ENCODE results near the gene RPL35.

The RPL35 gene

GRCh38 chr9:124815601-124816000 is 46.2 kb downstream of the RPL35 start:
- no peak for DNase-seq

DNA sequence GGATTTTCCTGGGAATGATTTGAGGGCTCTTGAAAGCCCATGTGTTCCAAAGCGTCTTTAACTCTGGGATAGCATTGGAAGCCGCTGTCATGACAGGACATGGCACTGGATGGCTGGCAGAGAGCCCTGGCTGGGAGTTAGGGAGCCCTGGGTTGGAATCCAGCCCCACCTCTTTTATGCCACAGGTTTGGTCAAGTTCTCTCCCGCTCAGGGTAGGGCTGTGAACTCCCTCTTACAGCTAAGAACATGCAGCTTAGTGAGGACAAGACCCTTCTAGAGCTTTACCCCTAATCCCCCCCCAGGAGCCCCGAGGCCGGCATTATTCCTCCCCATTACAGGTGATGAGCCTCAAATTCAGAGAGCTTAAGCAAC is 47.6 kb downstream of the RPL35 start:
- DNase-seq = no peak

- no peak for DNase-seq
Measured at GRCh38 chr9:124813501-124814163, 48.1 kb downstream of the RPL35 start.

DNA sequence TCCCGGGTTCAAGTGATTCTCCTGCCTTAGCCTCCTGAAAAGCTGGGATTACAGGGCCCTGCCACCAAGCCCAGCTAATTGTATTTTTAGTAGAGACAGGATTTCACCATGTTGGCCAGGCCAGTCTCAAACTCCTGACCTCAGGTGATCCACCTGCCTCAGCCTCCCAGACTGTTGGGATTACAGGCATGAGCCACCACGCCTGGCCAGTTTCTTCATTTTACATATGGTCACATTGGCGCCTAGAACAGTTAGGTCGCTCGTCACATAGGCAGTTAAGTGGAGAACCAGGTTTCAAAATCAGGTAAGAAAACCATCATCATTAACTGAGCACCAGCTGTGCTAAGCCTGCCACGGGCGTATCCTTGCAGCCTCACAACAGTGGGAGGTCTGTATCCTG is 48.7 kb downstream of the RPL35 start:
- no peak for DNase-seq

GRCh38 chr9:124812441-124812876 is 49.3 kb downstream of the RPL35 start:
- no peak for DNase-seq

DNA sequence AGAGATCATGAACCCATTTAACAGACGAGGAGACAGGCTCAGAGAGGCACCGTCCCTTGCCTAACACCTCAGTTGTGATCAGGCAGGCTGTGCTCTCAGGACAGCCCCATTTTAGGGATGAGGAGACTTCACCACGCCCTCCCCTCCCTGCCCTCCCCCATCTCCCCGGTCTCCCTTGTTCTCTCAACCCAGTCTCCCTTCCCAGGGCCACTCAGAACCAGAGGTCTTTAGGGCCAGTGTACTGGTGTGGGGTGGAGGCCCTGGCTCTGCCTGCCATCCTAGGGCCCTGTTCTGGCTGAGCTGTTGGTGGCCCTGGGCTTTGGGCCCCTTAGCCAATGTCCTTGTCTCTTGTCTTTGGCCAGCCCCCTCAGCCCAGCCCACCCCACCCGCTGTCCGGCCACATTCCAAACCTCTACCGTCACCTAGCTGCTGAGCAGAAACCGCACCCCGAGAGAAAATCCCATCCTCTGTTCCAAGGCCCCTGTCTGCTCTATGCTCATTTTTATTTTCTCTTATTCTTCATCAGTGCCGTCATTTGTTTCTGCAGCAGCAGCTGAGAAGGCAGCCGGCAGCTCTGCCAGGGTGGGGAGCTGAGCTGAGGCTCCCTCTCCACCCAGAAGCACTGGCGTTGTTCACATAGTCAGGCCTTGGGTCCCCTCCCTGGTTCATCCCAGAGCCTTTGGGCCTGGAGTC is 50.9 kb downstream of the RPL35 start:
- no peak for DNase-seq

GRCh38 chr9:124809741-124810500 is 51.8 kb downstream of the RPL35 start:
- DNase-seq = no peak

GRCh38 chr9:124809211-124809610 is 52.5 kb downstream of the RPL35 start:
- DNase-seq = no peak

- DNase-seq = no peak
Measured at GRCh38 chr9:124808246-124808956, 53.4 kb downstream of the RPL35 start.
